NT2/D1 (cell line): ENCODE data around the gene SUSD3.

Experiments used
- DNase-seq: peaks from one replicate; pipeline ENCODE4 v3.0.0-alpha.2; 2011; ENCODE audit warnings: low read depth, low spot score
- H3K27me3 ChIP-seq: 2 replicates; pipeline ENCODE4 v1.6.0; 2011; ENCODE audit warnings: mild to moderate bottlenecking; ENCODE audit not compliant: insufficient read length, insufficient read depth
- H3K36me3 ChIP-seq: 2 replicates; pipeline ENCODE4 v1.6.1; 2011; ENCODE audit warnings: mild to moderate bottlenecking, low read length, mixed read lengths; ENCODE audit not compliant: insufficient read depth, insufficient read length
- H3K4me1 ChIP-seq: 2 replicates; pipeline ENCODE4 v1.5.1; 2011; ENCODE audit not compliant: insufficient read depth, insufficient read length
- H3K4me3 ChIP-seq: 2 replicates; pipeline ENCODE4 v1.5.1; 2011; ENCODE audit warnings: low read depth; ENCODE audit not compliant: insufficient read length
- H3K9ac ChIP-seq: 2 replicates; pipeline ENCODE4 v1.6.0; 2011; ENCODE audit warnings: low read depth; ENCODE audit not compliant: insufficient read length
- H3K9me3 ChIP-seq: 2 replicates; pipeline ENCODE4 v1.5.1; 2011; ENCODE audit warnings: mild to moderate bottlenecking, low read length; ENCODE audit not compliant: insufficient read depth
- SUZ12 ChIP-seq: IDR thresholded peaks from 2 replicates; pipeline ENCODE4 v1.6.1; 2011; ENCODE audit not compliant: insufficient read length, insufficient read depth; ENCODE audit errors: extremely low read depth
- YY1 ChIP-seq: IDR thresholded peaks from 2 replicates; pipeline ENCODE4 v1.6.1; 2011; ENCODE audit not compliant: insufficient read length, insufficient read depth
- ZNF274 ChIP-seq: IDR thresholded peaks from 2 replicates; pipeline ENCODE4 v1.6.1; 2011; ENCODE audit warnings: mild to moderate bottlenecking, low read depth, low read length

The SUSD3 gene

DNA sequence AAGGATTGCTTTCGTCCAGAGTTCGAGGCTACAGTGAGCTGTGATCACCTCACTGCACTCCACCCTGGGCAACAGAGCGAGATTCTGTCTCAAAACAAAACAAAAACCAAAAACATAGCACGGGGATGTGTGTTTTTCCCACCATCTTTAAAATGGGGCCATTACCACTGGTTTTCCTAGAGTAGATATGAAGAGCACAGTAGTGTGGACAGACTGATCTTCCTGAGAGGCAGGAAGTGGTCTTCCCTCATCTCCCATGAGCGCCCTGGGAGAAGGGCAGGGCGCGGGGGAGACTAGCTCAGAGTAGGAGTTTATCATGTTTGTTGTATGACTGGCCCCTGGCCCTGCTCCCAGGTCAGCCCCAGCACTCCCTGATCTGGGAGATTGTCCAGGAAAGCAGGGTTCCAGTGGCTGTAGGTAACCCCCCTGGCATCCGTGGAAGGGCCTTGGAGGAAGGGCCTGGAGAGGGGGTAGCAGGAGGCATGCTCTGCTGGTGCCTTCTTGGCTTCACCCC, 2.3 kb downstream of the SUSD3 start:
- Histone ChIP-seq H3K9ac (no peak overlapping the region), H3K27me3 (no peaks in the 10 kb centered on the region), H3K9me3 (no peaks in the 10 kb centered on the region), H3K4me3 (no peak overlapping the region), H3K36me3 (no peaks in the 10 kb centered on the region), H3K4me1 (peaks cover 41% of the 10 kb centered on the region)
- no peak for DNase-seq
- TF ChIP-seq YY1: no peak
- no peak for TF ChIP-seq ZNF274
- no peak for TF ChIP-seq SUZ12

DNA sequence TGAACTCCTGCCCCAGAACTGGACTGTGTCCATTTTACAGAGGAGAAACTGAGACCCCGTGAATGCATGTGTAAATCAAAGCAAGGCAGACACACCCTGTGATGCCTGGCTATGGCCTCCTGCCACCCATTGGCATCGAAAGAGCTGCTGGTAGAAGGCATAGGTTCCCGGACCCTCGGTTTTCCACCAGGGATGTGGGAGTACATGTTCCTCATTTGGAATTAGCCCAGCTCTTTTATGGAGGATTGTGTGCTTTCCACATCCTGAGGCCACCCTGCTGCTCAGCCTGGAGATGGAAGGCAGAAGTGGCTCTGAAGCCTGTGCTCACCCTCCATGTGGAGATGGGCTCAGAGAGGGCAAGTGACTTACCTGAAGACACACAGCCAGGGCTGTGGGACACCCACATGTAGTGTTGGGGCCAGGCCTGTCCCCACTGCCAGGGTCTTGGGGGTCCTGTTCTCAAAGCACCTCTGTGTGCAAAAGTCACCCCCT, 2.8 kb downstream of the SUSD3 start:
- Histone ChIP-seq H3K27me3 (no peaks in the 10 kb centered on the region), H3K36me3 (no peaks in the 10 kb centered on the region), H3K4me1 (peaks cover 41% of the 10 kb centered on the region), H3K9me3 (no peaks in the 10 kb centered on the region), H3K4me3 (no peak overlapping the region), H3K9ac (no peak overlapping the region)
- TF ChIP-seq ZNF274 (no peak), YY1 (no peak), SUZ12 (no peak)
- no peak for DNase-seq

DNA sequence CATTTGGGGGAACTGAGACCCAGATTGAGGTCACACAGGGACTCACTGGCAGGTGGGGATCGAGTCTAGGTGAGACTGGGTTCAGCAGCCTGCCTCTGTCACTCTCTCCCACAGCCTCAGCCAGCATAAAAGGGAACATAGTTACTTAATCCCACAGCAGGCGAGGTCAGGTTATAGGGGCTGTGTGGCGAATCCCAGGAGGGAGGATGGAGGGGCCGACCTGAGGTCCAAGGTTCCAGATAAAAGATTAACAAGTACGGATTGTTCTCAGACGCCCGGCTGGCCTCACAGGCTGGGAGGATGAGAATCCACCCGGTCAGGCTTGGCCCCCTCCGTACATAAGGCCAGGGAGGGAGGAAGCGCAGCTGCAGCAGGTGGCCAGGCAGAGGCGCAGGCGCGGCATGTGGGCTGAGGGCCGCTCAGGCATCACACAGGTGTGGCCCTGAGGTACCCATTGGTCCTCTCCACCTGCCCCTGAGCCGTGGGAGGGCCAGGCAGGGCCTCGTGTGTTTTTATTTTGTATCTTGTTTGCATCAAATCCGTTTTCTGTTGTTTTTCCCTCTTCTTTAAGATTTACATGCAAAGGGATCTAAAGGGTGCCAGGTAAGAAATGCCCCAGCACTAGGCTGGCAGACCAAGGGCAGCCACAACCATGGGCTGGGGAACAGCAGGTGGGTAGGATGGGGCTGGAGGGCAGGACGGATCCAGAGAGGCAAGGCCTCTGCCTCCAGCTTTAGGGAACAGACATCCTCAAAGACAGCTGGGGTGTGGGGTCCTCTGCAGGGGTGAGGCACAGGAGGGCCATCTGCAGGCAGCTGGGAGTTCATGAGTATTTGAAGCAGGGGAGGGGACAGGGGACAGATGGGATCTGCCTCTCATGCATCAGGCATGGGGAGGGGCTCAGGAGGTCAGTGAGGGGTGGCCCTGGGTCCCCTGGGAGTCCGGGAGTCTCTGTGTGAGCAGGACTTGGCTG, 3.6 kb downstream of the SUSD3 start:
- Histone ChIP-seq H3K4me1 (peaks cover 36% of the 10 kb centered on the region), H3K9ac (no peak overlapping the region), H3K36me3 (no peaks in the 10 kb centered on the region), H3K4me3 (no peak overlapping the region), H3K27me3 (no peaks in the 10 kb centered on the region), H3K9me3 (no peaks in the 10 kb centered on the region)
- no peak for DNase-seq
- TF ChIP-seq YY1 (no peak), SUZ12 (no peak), ZNF274 (no peak)

DNA sequence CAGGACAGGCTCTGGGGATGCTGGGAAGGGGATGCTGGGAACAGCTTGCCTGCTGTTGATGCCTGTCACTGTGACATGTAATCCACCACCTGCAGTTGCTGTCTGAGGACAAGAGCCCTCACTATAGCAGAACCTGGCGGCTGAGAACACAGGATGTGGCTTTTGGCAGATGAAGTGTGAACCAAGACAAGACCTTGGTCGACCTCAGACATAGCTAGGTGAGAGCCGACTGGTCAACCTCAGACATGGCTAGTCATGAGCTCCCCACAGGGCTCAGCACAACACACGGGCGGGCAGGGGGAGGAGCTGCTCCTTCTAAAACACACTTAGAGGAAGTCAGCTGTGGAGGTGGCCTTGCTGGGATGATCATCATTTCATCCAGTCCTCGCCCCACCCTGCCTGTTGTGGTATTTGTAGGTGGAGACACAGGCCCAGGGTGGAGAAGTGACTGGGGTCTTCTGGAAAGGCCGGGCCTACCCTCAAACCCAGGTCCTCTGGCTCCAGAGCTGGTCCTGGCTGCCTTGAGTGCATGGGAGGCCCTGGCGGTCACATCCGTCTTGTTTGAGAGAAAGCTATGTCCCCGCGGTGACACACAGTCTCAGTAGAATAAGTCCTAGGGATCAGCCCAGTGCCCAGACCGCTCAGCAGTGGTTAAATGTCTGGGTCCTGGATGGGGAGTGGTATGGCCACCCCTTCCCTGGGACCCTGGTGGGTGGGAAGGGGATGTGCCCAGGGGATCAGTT, 6.1 kb downstream of the SUSD3 start:
- Histone ChIP-seq H3K4me1 (peaks cover 24% of the 10 kb centered on the region), H3K9ac (no peak overlapping the region)
- DNase-seq: no peak

DNA sequence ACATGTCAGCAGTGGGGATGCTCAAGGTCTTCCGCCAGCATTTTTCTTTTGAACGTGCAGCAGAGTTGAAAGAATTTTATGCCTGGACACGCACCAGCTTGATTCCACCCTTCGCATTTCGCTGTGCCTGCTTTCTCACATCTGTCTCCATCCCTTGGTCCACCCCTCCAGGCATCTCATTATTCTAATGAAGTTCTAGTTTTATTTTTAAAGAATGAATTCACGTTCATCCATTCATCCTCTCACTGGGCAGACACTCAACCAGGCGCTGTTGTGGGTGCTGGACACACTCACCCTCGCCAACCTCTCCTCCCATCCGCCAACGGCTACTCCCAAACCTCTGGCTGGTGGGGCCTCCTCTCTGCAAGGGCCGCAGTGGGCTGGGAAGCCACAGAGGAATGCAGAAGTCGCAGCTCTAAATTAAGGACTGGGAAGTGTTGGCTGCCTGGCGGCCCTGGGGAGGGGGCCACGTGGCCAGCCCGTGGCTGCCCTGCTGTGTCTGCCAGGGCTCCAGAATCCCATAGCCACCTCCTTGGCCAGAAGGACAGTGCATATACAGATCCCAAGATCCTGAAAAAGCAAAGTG, 6.7 kb downstream of the SUSD3 start:
- DNase-seq: no peak
- TF ChIP-seq SUZ12: no peak
- TF ChIP-seq ZNF274: no peak
- TF ChIP-seq YY1: no peak
- peaks cover 18% of the 10 kb centered on the region for H3K4me1 ChIP-seq
- H3K36me3 ChIP-seq: no peaks in the 10 kb centered on the region
- H3K4me3 ChIP-seq: no peak overlapping the region
- H3K9ac ChIP-seq: no peak overlapping the region
- H3K9me3 ChIP-seq: no peaks in the 10 kb centered on the region
- no peaks in the 10 kb centered on the region for H3K27me3 ChIP-seq

More for the DNA sequence above, 6.1 kb downstream of the SUSD3 start:
- no peak overlapping the region for H3K4me3 ChIP-seq
- TF ChIP-seq YY1: no peak
- TF ChIP-seq SUZ12: no peak
- TF ChIP-seq ZNF274: no peak
- H3K36me3 ChIP-seq: no peaks in the 10 kb centered on the region
- no peaks in the 10 kb centered on the region for H3K9me3 ChIP-seq
- no peaks in the 10 kb centered on the region for H3K27me3 ChIP-seq

DNA sequence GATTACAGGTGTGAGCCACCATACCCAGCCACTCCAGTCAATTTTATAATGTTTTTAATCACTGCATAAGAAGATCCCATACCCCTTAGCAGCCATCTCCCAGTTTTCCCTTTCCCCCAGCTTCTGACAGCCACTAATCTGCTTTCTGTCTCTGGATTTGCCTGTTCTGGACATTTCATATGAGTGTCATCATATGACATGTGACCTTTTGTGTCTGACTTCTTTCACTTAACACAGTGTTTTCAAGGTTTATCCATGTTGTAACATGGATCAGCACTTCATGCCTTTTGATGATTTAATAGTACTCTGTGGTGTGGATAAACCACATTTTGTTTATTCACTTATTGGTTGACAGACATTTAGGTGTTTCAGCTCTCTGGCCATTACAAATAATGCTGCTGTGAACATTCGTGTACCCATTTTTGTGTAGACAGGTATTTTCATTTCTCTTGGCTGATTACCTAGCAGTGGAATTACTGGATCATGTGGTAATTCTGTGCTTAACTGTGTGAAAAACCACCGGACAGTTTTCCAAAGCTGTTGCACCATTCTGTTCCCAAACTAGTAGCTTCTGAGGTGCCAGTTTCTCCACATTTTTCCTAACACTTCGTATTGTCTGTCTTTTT, 8.6 kb downstream of the SUSD3 start:
- TF ChIP-seq YY1 (no peak), ZNF274 (no peak), SUZ12 (no peak)
- Histone ChIP-seq H3K4me3 (no peak overlapping the region), H3K4me1 (peaks cover 8% of the 10 kb centered on the region), H3K36me3 (no peaks in the 10 kb centered on the region), H3K9ac (no peak overlapping the region), H3K9me3 (peaks cover 5% of the 10 kb centered on the region; the same call in 1 of the 2 replicates), H3K27me3 (no peaks in the 10 kb centered on the region)
- DNase-seq: no peak
